Measurements from ENCODE around the gene CHPF2. TPM values are rescaled to one million over a fixed set of nuclear protein-coding genes. Genes with fewer than 3 reads are reported as not detected.

CHPF2 gene
- total and polyA plus RNA-seq, 2 of the 13 experiments (the other 11 are each of a cell fraction or from before 2014, with no cell fraction given) = 15.4 to 21.5 TPM

DNA sequence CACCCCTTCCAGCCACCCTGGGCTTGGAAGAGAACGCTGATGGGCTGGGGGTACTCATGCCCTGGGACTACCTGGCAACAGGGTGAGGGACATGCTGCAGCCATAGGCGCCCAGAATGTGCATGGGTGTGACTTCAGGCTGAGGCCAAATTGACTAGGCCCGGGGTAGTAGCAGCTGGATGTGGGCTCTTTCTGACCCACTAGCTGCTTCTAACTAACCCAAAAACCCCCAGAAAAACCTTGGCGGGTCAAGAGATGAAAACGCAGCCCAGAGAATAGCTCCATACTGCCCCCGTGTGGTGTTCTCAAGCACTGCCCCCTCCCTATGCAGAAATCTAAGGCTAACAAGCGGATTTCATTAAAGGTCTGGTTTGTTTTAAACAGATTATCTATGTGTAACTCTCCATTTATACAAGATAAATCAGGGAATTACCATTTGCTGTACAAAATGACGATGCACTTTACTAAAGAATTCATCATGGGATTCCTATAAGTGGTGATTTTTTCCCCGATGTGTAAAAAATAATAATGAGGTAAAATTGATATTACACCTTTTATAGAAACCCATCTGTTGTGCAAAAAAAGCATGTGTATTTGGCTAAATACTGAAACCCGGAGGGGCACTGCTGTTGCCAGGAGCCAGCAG is 12.0 kb downstream of the CHPF2 start:
- POLR2A ChIA-PET = interaction anchor here (1.9 kb wide), 1 partner anchor 12 kb away, joined by 8 read pairs; the partner anchor contains the start of gene CHPF2
- CTCF ChIA-PET (ENCODE audit: low intra/inter-chr PET ratio, low total read pairs) = interaction anchor here (1.3 to 2.6 kb wide), 3 partner anchors 53 to 107 kb away, joined by 5 to 18 read pairs (median 6); no protein-coding TSS in a partner anchor
- Histone ChIP-seq H4K20me1 (ENCODE audit: insufficient read depth, low read length) (no peaks in the 10 kb centered on the region; the same call in 1 of the 2 replicates), H3K9me3 (ENCODE audit: low read length) (no peaks in the 10 kb centered on the region), H3K9ac (ENCODE audit: insufficient read depth, low read depth, low read length) (no peak overlapping the region), H2AFZ (ENCODE audit: low read length) (no peak overlapping the region), H3K4me1 (ENCODE audit: insufficient read depth, low read length) (peaks cover 68% of the 10 kb centered on the region), H3K4me2 (ENCODE audit: low read depth, low read length) (peak overlapping the region; percentile 76; the same call in 1 of the 2 replicates), H3K79me2 (ENCODE audit: insufficient read depth, low read length) (no peaks in the 10 kb centered on the region), H3K4me3 (replicated peaks in 1 of 3; ENCODE audit: insufficient read depth in 1 of 3, low read depth in 2 of 3, low read length in 3 of 3) (peak overlapping the region in 1 of 3 experiments; percentile 66; a peak in 1 of 6 replicates), H3K36me3 (replicated peaks in 1 of 2; ENCODE audit: control insufficient read depth in 1 of 2, insufficient read depth in 2 of 2, low read length in 2 of 2) (no peaks in the 10 kb centered on the region), H3K27me3 (ENCODE audit: control insufficient read depth in 1 of 2, insufficient read depth in 2 of 2, low read length in 2 of 2) (peaks cover 7 to 40% of the 10 kb centered on the region in 2 experiments; a peak in 3 of 5 replicates), H3K27ac (ENCODE audit: extremely low read length, insufficient read depth, low read length) (no peak overlapping the region)
- TF ChIP-seq CTCF (CRISPR knock-in tag; IDR thresholded peaks at IDR 0.05) (peak; percentile 66), SMC3 (IDR thresholded peaks at IDR 0.05; ENCODE audit: low read length) (0 out of 2 replicates have a peak, but pooled peaks have one; percentile 29), EP300 (IDR thresholded peaks at IDR 0.05; ENCODE audit: low read depth in 2 of 2, low read length in 2 of 2) (no peak), EP300 (CRISPR knock-in tag; IDR thresholded peaks at IDR 0.05; ENCODE audit: borderline replicate concordance) (no peak), ZBTB49 (CRISPR knock-in tag; IDR thresholded peaks at IDR 0.05; ENCODE audit: borderline replicate concordance) (no peak), PHF21A (CRISPR knock-in tag; IDR thresholded peaks at IDR 0.05) (no peak), SP1 (IDR thresholded peaks at IDR 0.05) (no peak), SP1 (CRISPR knock-in tag; IDR thresholded peaks at IDR 0.05) (no peak), STAG1 (CRISPR knock-in tag; IDR thresholded peaks at IDR 0.05) (peak; percentile 35), ZBTB43 (CRISPR knock-in tag; conservative IDR thresholded peaks at IDR 0.05) (no peak)
- ATAC-seq = no peak
- intact Hi-C loops (cut with micrococcal nuclease; ENCODE audit: unreplicated experiment) (loop anchor here (2.0 to 10.0 kb wide), 2 partner anchors 54 to 160 kb away; partner anchors contain the start of genes AGAP3, FASTK and TMUB1), in situ Hi-C loops (cut with HindIII; ENCODE audit: extremely low pct_ligation_motif_present, low pct_unique_long_range_greater_than_20kb) (no loop called here)
- no peak for DNase-seq (ENCODE audit: low spot score)
- FAIRE-seq = peak; percentile 72
- WGBS (ENCODE audit: low lambda C conversion rate) = 30% methylated on average over 10 of the region's 10 CpGs
- no TSS peak for BruUV-seq (replicated peaks)

All from HepG2 (cell line).